Measurements from ENCODE around the gene COL4A2.

Gene COL4A2

DNA sequence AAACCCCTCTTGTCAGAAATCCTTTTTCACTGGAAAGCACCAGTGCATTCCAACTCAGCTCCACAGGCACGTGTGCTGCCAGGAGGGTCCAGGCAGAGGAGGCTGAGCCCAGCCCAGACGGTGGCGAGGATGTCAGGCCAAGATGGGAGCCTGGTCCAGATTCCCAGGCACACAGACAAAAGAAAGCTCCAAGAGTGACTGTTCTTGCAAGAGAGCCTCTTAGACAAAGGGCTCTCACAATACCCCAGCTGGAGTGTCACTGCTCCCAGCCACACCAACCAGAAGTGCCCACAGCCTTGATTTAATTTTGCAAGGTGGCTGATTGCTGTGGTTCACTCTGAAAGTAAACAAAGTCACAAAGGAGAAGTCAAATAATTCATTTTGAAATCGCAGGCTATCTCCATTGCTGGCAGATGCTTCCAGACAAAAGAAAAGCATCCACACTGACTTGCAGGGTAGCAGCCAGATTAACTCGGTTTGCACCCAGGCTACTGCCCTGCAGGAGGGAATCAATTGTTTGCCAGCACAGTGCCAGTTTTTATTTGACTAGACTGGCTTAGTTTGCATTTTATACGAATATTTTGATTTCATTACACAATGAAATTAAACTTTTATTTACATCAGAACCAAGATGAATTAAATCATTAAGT lies 159.3 kb downstream of the COL4A2 start:
- no peak overlapping the region for H3K14ac ChIP-seq (ENCODE audit: low read length)
- H2BK12ac ChIP-seq (ENCODE audit: low read length), result no peak overlapping the region
- no peak overlapping the region for H3K23ac ChIP-seq (ENCODE audit: low read depth, low read length, poor library complexity)
- WGBS, 2 donors (ENCODE audit: extremely low coverage in 2 of 2, insufficient read length in 2 of 2, insufficient replicate concordance in 1 of 2), result no CpG with 5 or more reads among the region's 6 CpGs
- no peak overlapping the region for H2BK15ac ChIP-seq (ENCODE audit: low read length)
- no peak overlapping the region for H3K4ac ChIP-seq (ENCODE audit: low read length)
- peak overlapping the region; percentile 51 for H2AFZ ChIP-seq (ENCODE audit: low read length)
- H3K36me3 ChIP-seq (replicated peaks in 1 of 2; ENCODE audit: control insufficient read depth in 2 of 2, insufficient read depth in 2 of 2, low read length in 2 of 2), result peaks cover 24 to 97% of the 10 kb centered on the region in 2 donors
- no peak overlapping the region for H3K4me2 ChIP-seq (ENCODE audit: insufficient read depth, low read length, poor library complexity, severe bottlenecking)
- H2AK5ac ChIP-seq (ENCODE audit: low read depth, low read length), result no peak overlapping the region
- H3K27me3 ChIP-seq (ENCODE audit: control insufficient read depth in 3 of 3, insufficient read depth in 3 of 3, low read depth in 1 of 3, low read length in 3 of 3), result no peaks in the 10 kb centered on the region
- no peak overlapping the region for H3K9ac ChIP-seq (ENCODE audit: low read depth, low read length, poor library complexity)
- H3K79me1 ChIP-seq (ENCODE audit: low read depth, low read length), result no peaks in the 10 kb centered on the region
- no peak overlapping the region for H2BK120ac ChIP-seq (ENCODE audit: low read depth, low read length)
- H3K27ac ChIP-seq (replicated peaks; ENCODE audit: low read length), result no peak overlapping the region
- H3K4me3 ChIP-seq (ENCODE audit: low read length in 2 of 2), result no peak overlapping the region
- peaks cover 8 to 12% of the 10 kb centered on the region in 2 donors for H3K4me1 ChIP-seq (ENCODE audit: control insufficient read depth in 2 of 2, insufficient read depth in 1 of 2, low read depth in 1 of 2, low read length in 2 of 2)
- no peaks in the 10 kb centered on the region for H3K9me3 ChIP-seq (replicated peaks in 1 of 2; ENCODE audit: control insufficient read depth in 2 of 2, insufficient read depth in 1 of 2, low read depth in 1 of 2, low read length in 2 of 2)
- no peak overlapping the region for H4K8ac ChIP-seq (ENCODE audit: low read depth, low read length)
- no peak overlapping the region for H3K18ac ChIP-seq (ENCODE audit: low read length)
- peak; percentile 42 for DNase-seq (ENCODE audit: low spot score)
- H2BK5ac ChIP-seq (ENCODE audit: low read length), result no peak overlapping the region
- H4K91ac ChIP-seq (ENCODE audit: low read depth, low read length, poor library complexity), result no peak overlapping the region

DNA sequence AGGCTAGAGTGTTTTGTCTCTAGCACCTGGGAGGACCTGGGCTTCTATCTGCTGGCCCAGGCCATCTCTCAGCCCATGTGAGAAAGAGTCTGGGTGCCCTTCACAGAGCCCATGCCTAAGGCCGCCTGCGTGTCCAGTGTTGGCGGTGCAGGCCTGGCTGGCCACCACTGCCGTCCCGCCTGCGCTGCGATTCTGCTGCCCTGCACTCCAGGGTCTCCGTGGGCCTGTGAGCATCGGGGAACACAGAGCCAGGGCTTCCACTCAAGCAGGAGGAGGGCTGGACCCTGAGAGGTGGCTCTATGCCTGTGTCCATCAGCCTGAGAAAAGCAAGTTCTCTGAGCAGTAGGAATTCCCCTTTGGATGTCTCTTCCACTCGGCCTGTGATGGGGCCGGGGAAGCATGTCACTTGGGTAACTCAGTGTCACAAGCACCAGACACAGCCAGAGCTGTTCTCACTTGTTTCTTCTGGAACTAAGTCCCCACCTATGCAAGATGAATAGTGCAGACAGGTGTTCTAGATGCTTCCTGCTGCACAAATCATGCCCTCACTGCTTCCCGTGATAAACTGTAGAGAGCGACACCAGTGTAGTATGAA lies 160.5 kb downstream of the COL4A2 start:
- Histone ChIP-seq H3K4ac (ENCODE audit: low read length) (no peak overlapping the region), H3K4me3 (ENCODE audit: low read length in 2 of 2) (no peak overlapping the region), H3K36me3 (replicated peaks in 1 of 2; ENCODE audit: control insufficient read depth in 2 of 2, insufficient read depth in 2 of 2, low read length in 2 of 2) (peaks cover 28 to 95% of the 10 kb centered on the region in 2 donors), H3K14ac (ENCODE audit: low read length) (no peak overlapping the region), H3K79me1 (ENCODE audit: low read depth, low read length) (no peaks in the 10 kb centered on the region), H2BK15ac (ENCODE audit: low read length) (no peak overlapping the region), H3K4me2 (ENCODE audit: insufficient read depth, low read length, poor library complexity, severe bottlenecking) (no peak overlapping the region), H2AFZ (ENCODE audit: low read length) (no peak overlapping the region), H3K18ac (ENCODE audit: low read length) (peak overlapping the region; percentile 17), H3K9me3 (replicated peaks in 1 of 2; ENCODE audit: control insufficient read depth in 2 of 2, insufficient read depth in 1 of 2, low read depth in 1 of 2, low read length in 2 of 2) (no peaks in the 10 kb centered on the region), H3K27me3 (ENCODE audit: control insufficient read depth in 3 of 3, insufficient read depth in 3 of 3, low read depth in 1 of 3, low read length in 3 of 3) (no peaks in the 10 kb centered on the region), H2BK5ac (ENCODE audit: low read length) (no peak overlapping the region), H2BK12ac (ENCODE audit: low read length) (no peak overlapping the region), H3K4me1 (ENCODE audit: control insufficient read depth in 2 of 2, insufficient read depth in 1 of 2, low read depth in 1 of 2, low read length in 2 of 2) (peaks cover 8 to 12% of the 10 kb centered on the region in 2 donors), H4K91ac (ENCODE audit: low read depth, low read length, poor library complexity) (no peak overlapping the region), H2AK5ac (ENCODE audit: low read depth, low read length) (no peak overlapping the region), H3K27ac (replicated peaks; ENCODE audit: low read length) (no peak overlapping the region), H3K9ac (ENCODE audit: low read depth, low read length, poor library complexity) (peak overlapping the region; percentile 51), H3K23ac (ENCODE audit: low read depth, low read length, poor library complexity) (no peak overlapping the region), H2BK120ac (ENCODE audit: low read depth, low read length) (no peak overlapping the region), H4K8ac (ENCODE audit: low read depth, low read length) (no peak overlapping the region)
- no CpG with 5 or more reads among the region's 13 CpGs for WGBS, 2 donors (ENCODE audit: extremely low coverage in 2 of 2, insufficient read length in 2 of 2, insufficient replicate concordance in 1 of 2)
- no peak for DNase-seq (ENCODE audit: low spot score)

DNA sequence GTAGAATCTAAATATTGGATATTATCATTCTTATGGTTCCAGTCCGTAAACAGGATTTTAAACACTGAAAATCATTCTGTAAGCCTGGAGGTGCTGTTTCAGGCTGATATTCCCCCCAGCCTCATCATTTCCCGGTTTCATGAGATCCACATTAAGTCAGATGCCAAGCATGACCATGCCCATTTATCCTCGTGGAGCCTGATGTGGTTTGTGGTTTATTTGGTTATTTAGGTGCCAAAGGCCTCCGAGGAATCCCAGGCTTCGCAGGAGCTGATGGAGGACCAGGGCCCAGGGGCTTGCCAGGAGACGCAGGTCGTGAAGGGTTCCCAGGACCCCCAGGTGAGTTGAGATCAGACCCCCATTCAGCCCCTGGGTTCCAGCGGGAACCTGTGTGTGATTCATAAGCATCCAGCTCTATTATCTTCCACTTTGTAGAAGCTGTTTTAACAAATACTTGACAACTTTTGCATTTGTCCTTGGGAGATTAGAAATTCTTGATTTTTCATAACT lies 162.0 kb downstream of the COL4A2 start:
- Histone ChIP-seq H3K4ac (ENCODE audit: low read length) (no peak overlapping the region), H2BK5ac (ENCODE audit: low read length) (no peak overlapping the region), H3K9ac (ENCODE audit: low read depth, low read length, poor library complexity) (no peak overlapping the region), H2BK120ac (ENCODE audit: low read depth, low read length) (no peak overlapping the region), H3K4me2 (ENCODE audit: insufficient read depth, low read length, poor library complexity, severe bottlenecking) (no peak overlapping the region), H3K4me3 (ENCODE audit: low read length in 2 of 2) (no peak overlapping the region), H3K36me3 (replicated peaks in 1 of 2; ENCODE audit: control insufficient read depth in 2 of 2, insufficient read depth in 2 of 2, low read length in 2 of 2) (peaks cover 27 to 95% of the 10 kb centered on the region in 2 donors), H2BK15ac (ENCODE audit: low read length) (no peak overlapping the region), H2BK12ac (ENCODE audit: low read length) (no peak overlapping the region), H3K9me3 (replicated peaks in 1 of 2; ENCODE audit: control insufficient read depth in 2 of 2, insufficient read depth in 1 of 2, low read depth in 1 of 2, low read length in 2 of 2) (no peaks in the 10 kb centered on the region), H4K8ac (ENCODE audit: low read depth, low read length) (no peak overlapping the region), H3K23ac (ENCODE audit: low read depth, low read length, poor library complexity) (no peak overlapping the region), H3K27ac (replicated peaks; ENCODE audit: low read length) (no peak overlapping the region), H3K27me3 (ENCODE audit: control insufficient read depth in 3 of 3, insufficient read depth in 3 of 3, low read depth in 1 of 3, low read length in 3 of 3) (no peaks in the 10 kb centered on the region), H2AFZ (ENCODE audit: low read length) (no peak overlapping the region), H3K79me1 (ENCODE audit: low read depth, low read length) (no peaks in the 10 kb centered on the region), H3K14ac (ENCODE audit: low read length) (no peak overlapping the region), H4K91ac (ENCODE audit: low read depth, low read length, poor library complexity) (no peak overlapping the region), H3K18ac (ENCODE audit: low read length) (no peak overlapping the region), H2AK5ac (ENCODE audit: low read depth, low read length) (no peak overlapping the region), H3K4me1 (ENCODE audit: control insufficient read depth in 2 of 2, insufficient read depth in 1 of 2, low read depth in 1 of 2, low read length in 2 of 2) (peaks cover 8 to 12% of the 10 kb centered on the region in 2 donors)
- DNase-seq (ENCODE audit: low spot score), result no peak
- WGBS, 2 donors (ENCODE audit: extremely low coverage in 2 of 2, insufficient read length in 2 of 2, insufficient replicate concordance in 1 of 2), result no CpG with 5 or more reads among the region's 8 CpGs

DNA sequence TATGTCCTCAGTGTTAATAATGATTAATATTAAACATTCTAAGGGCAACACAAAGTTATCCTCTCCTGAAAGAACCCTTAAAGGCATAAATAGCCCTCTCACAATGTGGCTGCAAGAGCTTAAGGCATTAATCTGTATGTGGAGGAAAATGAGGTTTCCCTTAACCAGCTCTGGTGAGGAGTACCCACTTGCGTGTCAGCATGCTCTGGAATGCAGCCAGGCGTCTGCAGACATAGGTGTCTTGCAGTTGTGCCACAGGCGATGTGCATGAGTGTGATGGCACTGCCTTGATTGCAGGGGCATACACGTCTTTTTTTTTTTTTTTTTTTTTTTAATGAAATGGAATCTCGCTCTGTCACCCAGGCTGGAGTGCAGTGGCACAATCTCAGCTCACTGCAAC lies 162.5 kb downstream of the COL4A2 start:
- Histone ChIP-seq H3K4me1 (ENCODE audit: control insufficient read depth in 2 of 2, insufficient read depth in 1 of 2, low read depth in 1 of 2, low read length in 2 of 2) (peaks cover 8 to 12% of the 10 kb centered on the region in 2 donors), H3K9me3 (replicated peaks in 1 of 2; ENCODE audit: control insufficient read depth in 2 of 2, insufficient read depth in 1 of 2, low read depth in 1 of 2, low read length in 2 of 2) (peaks cover 0 to 2% of the 10 kb centered on the region in 2 donors), H2BK5ac (ENCODE audit: low read length) (no peak overlapping the region), H3K14ac (ENCODE audit: low read length) (no peak overlapping the region), H2BK120ac (ENCODE audit: low read depth, low read length) (no peak overlapping the region), H3K27ac (replicated peaks; ENCODE audit: low read length) (no peak overlapping the region), H2BK12ac (ENCODE audit: low read length) (no peak overlapping the region), H3K23ac (ENCODE audit: low read depth, low read length, poor library complexity) (no peak overlapping the region), H3K4ac (ENCODE audit: low read length) (no peak overlapping the region), H2BK15ac (ENCODE audit: low read length) (no peak overlapping the region), H3K4me3 (ENCODE audit: low read length in 2 of 2) (no peak overlapping the region), H2AK5ac (ENCODE audit: low read depth, low read length) (no peak overlapping the region), H2AFZ (ENCODE audit: low read length) (no peak overlapping the region), H3K18ac (ENCODE audit: low read length) (no peak overlapping the region), H3K4me2 (ENCODE audit: insufficient read depth, low read length, poor library complexity, severe bottlenecking) (no peak overlapping the region), H3K36me3 (replicated peaks in 1 of 2; ENCODE audit: control insufficient read depth in 2 of 2, insufficient read depth in 2 of 2, low read length in 2 of 2) (peaks cover 30 to 95% of the 10 kb centered on the region in 2 donors), H3K79me1 (ENCODE audit: low read depth, low read length) (no peaks in the 10 kb centered on the region), H3K27me3 (ENCODE audit: control insufficient read depth in 3 of 3, insufficient read depth in 3 of 3, low read depth in 1 of 3, low read length in 3 of 3) (no peaks in the 10 kb centered on the region), H3K9ac (ENCODE audit: low read depth, low read length, poor library complexity) (no peak overlapping the region), H4K8ac (ENCODE audit: low read depth, low read length) (no peak overlapping the region), H4K91ac (ENCODE audit: low read depth, low read length, poor library complexity) (no peak overlapping the region)
- no CpG with 5 or more reads among the region's 5 CpGs for whole genome bisulfite sequencing, 2 donors (ENCODE audit: extremely low coverage in 2 of 2, insufficient read length in 2 of 2, insufficient replicate concordance in 1 of 2)
- no peak for DNase-seq (ENCODE audit: low spot score)
